SHP77 treated with DMSO at 0.1 percent for 48 hours (cell line): ENCODE data around the gene SLC8A1.

ENCODE experiments used
- DNase-seq: peaks from one replicate; lab custom pipeline; 2025; lab: John Stamatoyannopoulos, UW

The SLC8A1 gene

DNA sequence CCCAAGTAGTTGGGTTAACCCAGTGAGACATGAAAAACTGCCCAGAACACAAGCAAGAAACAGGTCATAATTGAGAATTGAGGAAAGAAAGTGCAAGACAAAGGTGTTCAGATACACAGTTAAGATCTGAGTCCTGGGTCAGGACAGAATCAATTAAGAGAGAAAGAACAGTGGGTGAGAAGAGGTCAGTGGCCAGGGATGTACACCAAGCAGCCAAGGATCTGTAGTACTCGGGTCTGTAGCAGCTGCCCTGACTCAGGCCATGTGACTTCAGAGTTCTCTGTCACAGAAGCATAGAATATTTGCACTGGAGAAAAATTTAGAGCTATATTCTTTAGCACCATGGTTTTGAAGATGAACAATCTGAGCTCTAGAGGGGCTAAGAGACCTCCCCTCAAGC, 141.6 kb downstream of the SLC8A1 start:
- DNase-seq, result no peak

DNA sequence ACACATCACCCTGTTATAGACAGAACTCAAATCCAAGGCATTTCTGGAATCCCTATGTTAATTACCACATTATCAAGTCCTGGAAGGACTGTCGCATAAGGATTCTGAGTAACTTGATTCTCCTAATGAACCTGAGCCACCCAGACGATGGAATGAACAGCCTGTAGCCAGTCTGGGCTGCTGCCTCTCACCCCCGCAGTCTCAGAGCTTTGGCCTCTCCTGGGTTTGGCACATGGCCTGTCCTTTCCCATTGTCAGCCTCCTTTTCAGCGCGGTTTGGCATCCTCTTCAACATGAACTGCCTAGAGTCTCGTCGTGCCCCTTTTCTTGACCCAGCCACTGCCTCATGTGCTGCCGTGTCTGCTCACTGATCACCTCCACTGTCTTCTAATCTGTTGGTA, 147.6 kb downstream of the SLC8A1 start:
- DNase-seq, result no peak

DNA sequence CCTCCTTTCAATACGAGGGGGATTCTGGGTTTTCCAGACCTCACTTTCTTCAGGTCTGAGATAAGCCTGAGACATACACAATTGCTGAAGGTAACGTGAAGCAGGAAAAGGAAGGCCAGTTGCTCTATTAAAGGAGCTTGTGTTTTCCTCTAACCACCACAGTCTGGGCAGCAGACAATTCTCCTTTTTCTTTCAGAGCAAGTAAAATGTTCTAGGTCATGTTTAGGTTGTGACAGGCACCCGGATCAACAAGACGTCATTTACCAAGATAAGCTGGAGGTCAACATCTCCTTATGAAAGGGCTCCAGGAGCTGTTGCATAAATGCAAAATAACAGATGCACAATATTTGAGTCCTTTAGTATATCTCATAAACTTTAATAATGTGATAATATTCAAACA, 148.1 kb downstream of the SLC8A1 start:
- no peak for DNase-seq

DNA sequence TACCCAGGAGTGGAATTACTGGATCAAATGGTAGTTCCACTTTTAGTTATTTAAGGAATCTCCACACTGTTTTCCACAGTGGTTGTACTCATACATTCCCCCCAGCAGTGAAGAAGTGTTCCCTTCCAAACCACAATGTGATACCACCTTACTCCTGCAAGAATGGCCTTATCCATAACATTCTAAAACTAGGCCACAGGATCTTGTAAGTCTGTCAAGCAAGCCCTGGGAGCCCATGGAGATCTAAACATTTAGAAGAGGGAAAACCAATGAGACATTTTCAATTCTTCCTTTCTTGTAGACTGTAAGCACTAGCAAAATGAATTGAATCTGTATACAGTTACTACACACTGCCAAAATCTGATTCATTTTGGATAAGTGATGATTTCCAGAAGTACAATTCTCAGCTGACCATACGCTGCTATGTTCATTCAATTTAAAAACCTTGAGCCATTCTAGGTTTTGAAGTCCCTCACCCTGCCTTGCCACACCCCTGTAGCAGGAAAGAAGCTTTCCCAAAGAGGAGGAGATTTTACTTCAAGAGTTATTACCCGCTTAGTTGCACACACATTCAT, 149.1 kb downstream of the SLC8A1 start:
- DNase-seq, result no peak

GRCh38 chr2:40300391-40300790, 151.5 kb downstream of the SLC8A1 start:
- no peak for DNase-seq

DNA sequence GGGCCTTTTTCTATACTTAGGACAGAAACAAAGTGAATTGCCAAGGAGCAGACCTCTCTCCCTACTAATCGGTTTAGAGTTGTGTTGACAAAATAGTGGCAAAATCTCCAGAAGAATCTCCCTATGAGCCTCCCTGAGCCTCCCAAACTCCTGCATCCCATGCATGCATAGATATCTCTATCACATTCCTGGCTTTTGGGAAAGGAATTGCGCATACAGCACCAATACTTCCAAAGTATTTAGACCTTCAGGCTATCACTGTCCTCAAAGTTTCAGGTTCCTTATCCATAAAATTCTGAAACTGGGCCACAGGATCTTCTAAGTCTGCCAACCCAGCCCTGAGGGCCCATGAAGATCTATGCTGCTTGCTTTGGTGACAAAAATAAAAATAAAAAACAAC, 152.1 kb downstream of the SLC8A1 start:
- no peak for DNase-seq

GRCh38 chr2:40299173-40299572, 152.7 kb downstream of the SLC8A1 start:
- no peak for DNase-seq

- DNase-seq, result no peak
Observed at GRCh38 chr2:40298026-40298425, 153.9 kb downstream of the SLC8A1 start.

DNA sequence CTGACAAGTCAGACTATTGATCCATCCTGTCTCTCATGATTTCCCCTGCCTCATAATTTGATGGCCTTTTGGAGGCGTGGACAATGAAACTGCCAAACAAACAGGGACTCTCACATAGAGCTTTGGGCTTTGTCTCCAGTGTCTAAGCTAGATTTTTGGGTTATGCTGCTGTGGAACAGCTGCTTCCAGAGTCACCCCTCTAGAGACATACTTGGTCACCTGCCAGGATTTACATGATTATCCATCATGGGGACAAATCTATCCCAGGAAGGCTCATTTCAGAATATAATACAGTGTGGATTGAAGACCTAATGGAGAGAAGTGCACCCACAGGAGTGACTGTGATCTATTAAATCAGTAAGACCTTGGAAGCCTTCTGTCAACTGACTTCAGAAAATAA, 159.6 kb downstream of the SLC8A1 start:
- DNase-seq, result no peak

DNA sequence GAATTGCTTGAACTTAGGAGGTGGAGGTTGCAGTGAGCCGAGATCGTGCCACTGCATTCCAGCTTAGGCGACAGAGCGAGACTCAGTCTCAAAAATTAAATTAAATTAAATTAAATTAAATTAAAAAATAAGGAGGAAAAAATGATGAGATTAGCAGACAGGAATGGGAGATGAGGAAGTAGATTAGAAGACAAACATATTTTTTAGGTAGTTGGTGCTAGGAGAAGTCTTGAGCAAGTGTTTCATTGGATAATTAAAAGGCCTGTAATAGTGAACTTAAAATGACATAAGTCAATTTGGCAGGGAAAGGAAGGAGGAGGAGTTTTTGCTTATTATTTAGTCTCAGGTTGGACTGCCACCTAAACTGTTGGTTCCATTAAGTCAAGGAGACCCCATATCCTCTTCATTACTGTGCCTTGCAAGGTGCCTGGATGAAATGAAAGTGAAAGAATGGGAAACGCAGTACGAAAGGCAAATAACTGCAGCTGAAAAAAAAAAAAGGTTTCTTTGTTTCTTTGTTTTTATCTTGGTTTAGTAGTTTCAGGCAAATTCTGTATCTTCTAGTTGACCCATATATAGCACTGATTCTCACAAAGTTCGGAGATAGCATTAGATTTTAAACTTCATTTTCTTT, 162.0 kb downstream of the SLC8A1 start:
- DNase-seq, result no peak

DNA sequence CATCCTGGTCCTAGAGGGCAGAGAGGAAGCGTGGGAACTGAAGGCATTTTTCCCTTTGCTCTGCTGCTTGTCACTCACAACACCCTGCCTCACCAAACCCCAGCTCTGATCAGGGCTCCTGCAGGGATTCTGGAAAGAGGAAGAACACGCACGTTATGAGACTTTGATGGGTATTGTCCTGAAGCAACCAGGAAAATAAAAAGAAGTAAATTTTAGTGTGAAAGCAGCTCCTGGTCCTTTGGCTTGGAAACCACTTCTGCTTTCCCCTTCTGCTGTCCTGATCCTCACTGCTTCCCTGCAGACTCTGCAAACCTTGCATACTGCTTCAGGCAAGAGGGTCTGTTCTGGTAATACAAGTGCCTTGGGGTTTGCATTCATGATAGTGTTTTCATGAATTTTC, 164.1 kb downstream of the SLC8A1 start:
- no peak for DNase-seq

DNA sequence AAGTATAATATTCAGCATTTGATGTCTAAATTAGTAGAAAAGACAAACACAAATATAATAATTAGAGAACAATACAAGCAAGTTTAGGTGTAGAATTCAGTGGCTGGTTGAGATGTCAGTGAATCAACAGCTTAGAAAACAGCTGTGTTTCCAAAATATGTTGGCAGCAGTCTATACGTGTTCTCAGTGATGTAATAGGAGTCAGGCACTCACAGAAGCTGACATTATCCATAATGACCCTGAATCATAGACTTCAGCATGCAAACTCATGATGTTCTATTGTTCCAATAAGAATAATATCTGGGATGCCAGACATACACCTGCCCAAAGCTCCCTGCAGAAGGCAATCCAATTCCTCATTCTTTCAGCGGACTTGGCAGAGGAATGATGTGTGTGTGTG, 164.7 kb downstream of the SLC8A1 start:
- no peak for DNase-seq

- DNase-seq, result no peak
Observed at GRCh38 chr2:40286721-40287120, 165.2 kb downstream of the SLC8A1 start.

DNA sequence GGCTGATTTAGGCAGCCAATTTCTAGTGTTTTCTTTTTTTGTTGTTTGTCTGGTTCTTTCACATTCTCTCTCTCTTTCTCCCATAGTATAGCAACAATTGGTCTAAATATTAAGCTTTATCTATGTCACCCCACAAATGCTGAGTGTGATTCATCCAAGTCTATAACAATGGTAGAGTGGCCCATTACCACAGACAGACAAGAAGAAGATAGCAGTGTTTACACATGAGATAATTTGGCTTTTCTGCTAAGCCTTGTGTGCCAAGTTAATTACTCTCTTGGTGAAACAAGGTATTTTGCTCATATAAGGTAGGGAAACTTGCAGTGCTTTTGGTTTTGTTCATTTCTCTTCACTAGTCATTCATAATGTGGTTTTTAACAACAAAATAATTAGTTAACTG, 166.5 kb downstream of the SLC8A1 start:
- no peak for DNase-seq

DNA sequence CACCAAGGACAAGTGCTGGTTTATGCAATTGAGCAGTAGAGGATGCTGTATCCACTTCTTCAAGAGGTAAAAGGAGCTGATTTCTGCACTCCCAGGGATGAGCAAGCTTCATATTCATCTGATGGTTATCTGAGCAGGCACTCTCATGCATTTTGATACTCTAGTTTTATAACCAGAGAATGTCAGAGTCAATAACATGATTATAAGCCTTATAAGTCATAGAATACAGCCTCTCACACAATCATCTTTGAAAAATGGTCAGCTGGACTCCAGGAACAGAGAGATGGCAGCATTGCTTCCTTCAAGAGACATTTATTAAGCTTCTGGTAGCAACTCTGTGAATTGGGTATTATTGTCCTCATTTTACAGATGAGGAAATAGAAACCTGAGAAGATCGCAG, 167.1 kb downstream of the SLC8A1 start:
- no peak for DNase-seq

DNA sequence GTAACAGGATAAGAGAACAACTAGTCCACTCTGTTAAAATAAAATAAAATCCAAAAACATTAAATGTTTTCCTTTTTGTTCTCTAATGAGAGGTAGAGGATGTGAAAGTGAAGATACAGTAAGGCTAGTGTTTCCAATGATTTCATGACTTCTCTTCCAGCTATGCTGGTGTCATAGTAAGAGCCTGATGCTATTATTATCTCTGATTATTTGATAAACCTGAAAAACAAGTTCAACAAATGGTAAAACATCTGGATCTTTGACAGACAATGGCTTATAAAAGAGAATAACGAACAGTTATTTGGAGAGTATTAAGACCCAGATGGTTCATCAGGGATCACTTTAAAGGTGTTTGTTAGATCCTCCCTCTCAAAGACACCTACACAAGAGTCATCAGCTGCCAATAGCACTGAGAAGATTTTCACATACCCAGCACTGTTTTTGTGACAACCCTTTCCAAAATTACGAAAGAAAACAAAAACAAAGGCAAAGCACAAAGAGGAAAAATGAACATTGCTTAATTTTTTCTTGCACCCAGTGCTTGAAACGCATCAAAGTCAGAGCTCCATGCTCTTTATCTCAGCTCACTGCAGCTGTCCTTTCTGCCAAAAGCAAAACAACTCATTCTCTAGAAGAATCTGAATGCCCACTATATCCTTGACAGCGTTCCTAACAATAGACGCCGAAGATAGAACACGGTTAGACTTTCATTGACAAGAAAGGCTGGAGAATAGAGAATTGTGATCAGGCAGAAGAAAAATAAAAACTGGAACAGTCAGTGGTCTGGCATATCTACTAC, 168.6 kb downstream of the SLC8A1 start:
- no peak for DNase-seq

DNA sequence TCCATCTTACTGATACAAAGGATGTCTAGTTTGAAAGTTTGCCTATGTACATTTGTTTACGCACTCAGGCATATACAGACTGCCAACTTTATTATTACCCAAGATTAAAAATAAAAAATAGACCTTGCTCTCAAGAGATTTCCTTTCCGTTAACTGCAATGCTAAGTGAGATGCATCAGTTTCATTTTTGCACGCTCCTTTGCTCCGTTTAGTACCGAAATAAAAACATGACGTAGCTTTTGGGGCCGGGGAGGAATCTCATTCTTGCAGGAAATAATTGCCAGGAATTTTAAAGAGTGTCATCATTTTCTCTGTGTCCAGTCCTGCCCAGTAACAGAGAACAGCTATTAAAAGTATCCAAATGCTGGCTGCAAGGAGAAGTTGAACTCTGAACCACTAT, 169.5 kb downstream of the SLC8A1 start:
- DNase-seq, result no peak

GRCh38 chr2:40281021-40281940, 170.6 kb downstream of the SLC8A1 start:
- DNase-seq, result no peak

DNA sequence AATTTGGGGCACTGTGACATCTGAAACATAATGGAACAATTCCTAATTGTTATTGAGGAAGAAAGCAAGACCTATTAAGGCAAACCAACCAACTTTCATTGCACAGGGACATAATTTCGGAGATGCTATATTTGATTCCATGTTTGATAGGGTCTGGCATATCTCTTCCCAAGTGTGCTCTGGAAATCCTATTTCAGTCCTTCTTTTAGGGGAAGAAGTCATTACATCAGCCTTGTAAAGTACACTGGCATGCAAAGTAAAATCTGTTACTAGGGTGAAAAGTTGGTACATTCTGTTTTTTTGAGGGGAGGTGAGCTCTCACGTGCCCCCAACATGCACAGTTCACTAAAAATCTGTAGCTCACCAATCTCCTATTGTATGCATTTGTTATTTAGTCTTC, 172.4 kb downstream of the SLC8A1 start:
- DNase-seq, result no peak

GRCh38 chr2:40279001-40279400, 172.9 kb downstream of the SLC8A1 start:
- DNase-seq, result no peak

DNA sequence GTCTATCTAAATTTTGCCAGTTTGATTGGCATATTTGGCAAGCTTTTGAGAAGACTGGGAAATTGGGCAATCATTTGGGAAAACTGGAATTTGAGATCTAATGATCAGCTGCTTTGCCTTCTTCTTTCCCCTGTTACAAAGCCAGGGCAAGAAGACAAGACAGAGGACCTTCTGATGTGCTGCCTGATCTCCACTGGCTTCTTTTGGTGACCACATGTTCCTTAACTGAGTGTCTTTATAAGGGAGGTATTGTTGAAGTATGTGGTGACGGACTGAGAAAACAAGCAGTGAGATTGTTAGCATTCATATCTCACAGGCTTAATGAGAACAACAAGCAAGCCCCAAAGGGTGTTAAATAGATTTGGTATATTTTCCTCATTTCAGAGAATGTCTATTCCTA, 175.8 kb downstream of the SLC8A1 start:
- no peak for DNase-seq

DNA sequence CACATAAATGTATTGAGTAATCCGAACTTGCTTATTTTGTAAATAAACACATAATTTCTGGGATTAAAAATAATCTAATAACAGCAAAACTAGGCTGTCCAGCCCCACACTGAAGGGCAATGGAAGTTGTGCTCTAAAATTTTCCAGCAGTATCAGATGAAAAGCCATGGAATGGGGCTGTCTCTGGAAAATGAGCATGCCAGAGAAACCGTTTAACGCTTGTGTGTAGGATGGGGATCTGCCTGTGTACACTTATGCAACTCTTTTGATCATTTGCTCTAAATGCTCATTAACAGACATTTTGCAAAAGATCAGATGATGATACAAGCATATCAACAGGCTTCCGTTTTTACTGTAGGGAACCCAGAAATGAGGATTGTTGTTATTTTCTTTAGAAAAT, 177.6 kb downstream of the SLC8A1 start:
- no peak for DNase-seq
